GM23338 (cell line): ENCODE results near the gene PLXNC1. TPM values are rescaled to one million over a fixed set of nuclear protein-coding genes. Genes with fewer than 3 reads are reported as not detected.

Source experiments
- ATAC-seq: fragments of 200-7000 bp; cut with Tn5 transposase; 3 replicates; pipeline ENCODE4 v1.9.1; 2020
- DNase-seq: peaks from one replicate; pipeline ENCODE4 v3.0.0-alpha.2; 2015; ENCODE audit warnings: low spot score
- H2AFZ ChIP-seq: fragments of 200-600 bp; sonication (generic); 2 replicates; pipeline ENCODE4 v1.8.0; 2016; ENCODE audit warnings: antibody characterized with exemption, mild to moderate bottlenecking, moderate library complexity
- H3F3A ChIP-seq: fragments of 200-600 bp; sonication (generic); replicated peaks from 2 replicates; pipeline ENCODE4 v1.8.0; 2017; ENCODE audit warnings: antibody characterized with exemption, mixed run types, low read depth
- H3K27ac ChIP-seq: fragments of 200-600 bp; sonication (generic); 2 replicates; pipeline ENCODE4 v1.6.1; 2016; ENCODE audit warnings: low read depth
- H3K27me3 ChIP-seq: fragments of 200-600 bp; sonication (generic); 2 replicates; pipeline ENCODE4 v1.8.0; 2016; ENCODE audit warnings: mild to moderate bottlenecking, mixed run types, moderate library complexity; ENCODE audit not compliant: insufficient read depth
- H3K36me3 ChIP-seq: fragments of 200-600 bp; sonication (generic); 2 replicates; pipeline ENCODE4 v1.8.0; 2016; ENCODE audit warnings: mild to moderate bottlenecking; ENCODE audit not compliant: insufficient read depth
- H3K4me1 ChIP-seq: fragments of 200-600 bp; sonication (generic); 2 replicates; pipeline ENCODE4 v1.8.0; 2016; ENCODE audit warnings: mild to moderate bottlenecking, moderate library complexity; ENCODE audit not compliant: insufficient read depth
- H3K4me2 ChIP-seq: fragments of 200-600 bp; sonication (generic); 2 replicates; pipeline ENCODE4 v1.7.1; 2017; ENCODE audit warnings: mixed run types
- H3K4me3 ChIP-seq: fragments of 200-600 bp; sonication (generic); 2 replicates; pipeline ENCODE4 v1.6.1; 2016; ENCODE audit warnings: mixed run types
- H3K79me2 ChIP-seq: fragments of 200-600 bp; sonication (generic); replicated peaks from 2 replicates; pipeline ENCODE4 v1.8.0; 2017; ENCODE audit warnings: mild to moderate bottlenecking; ENCODE audit not compliant: insufficient read depth
- H3K9me2 ChIP-seq: fragments of 200-600 bp; sonication (generic); 2 replicates; pipeline ENCODE4 v1.8.0; 2017; ENCODE audit not compliant: insufficient read depth
- H4K20me1 ChIP-seq: fragments of 200-600 bp; sonication (generic); replicated peaks from 2 replicates; pipeline ENCODE4 v1.8.0; 2017; ENCODE audit warnings: mild to moderate bottlenecking; ENCODE audit not compliant: insufficient read depth
- H3K27ac Mint-ChIP-seq: 2 replicates; pipeline ENCODE4 v1.8.0; 2020; ENCODE audit warnings: inconsistent platforms, mild to moderate bottlenecking, moderate library complexity, mixed read lengths
- H3K27me3 Mint-ChIP-seq: 3 replicates; pipeline ENCODE4 v1.8.0; 2022; ENCODE audit warnings: low read depth, mild to moderate bottlenecking, moderate library complexity, mixed read lengths, inconsistent platforms; ENCODE audit not compliant: insufficient read depth, poor library complexity
- H3K36me3 Mint-ChIP-seq: 3 replicates; pipeline ENCODE4 v1.8.0; 2021; ENCODE audit warnings: low read depth, mild to moderate bottlenecking, inconsistent platforms, moderate library complexity, mixed read lengths
- H3K4me1 Mint-ChIP-seq: 3 replicates; pipeline ENCODE4 v1.8.0; 2020; ENCODE audit warnings: mild to moderate bottlenecking, inconsistent platforms, mixed read lengths
- H3K4me3 Mint-ChIP-seq: 3 replicates; pipeline ENCODE4 v1.8.0; 2021; ENCODE audit warnings: moderate library complexity, mild to moderate bottlenecking, inconsistent platforms, mixed read lengths
- H3K9me3 Mint-ChIP-seq: 3 replicates; pipeline ENCODE4 v1.8.0; 2020; ENCODE audit warnings: moderate library complexity, mild to moderate bottlenecking, inconsistent platforms, mixed read lengths
- CREB1 ChIP-seq: fragments of 250-450 bp; sonication (Bioruptor Pico); IDR thresholded peaks from 2 replicates; pipeline ENCODE4 v1.5.0; 2020; ENCODE audit warnings: low read depth, mild to moderate bottlenecking, moderate library complexity
- CTCF ChIP-seq, 2 experiments: fragments of 200-600 bp in 1 of 2; sonication (generic) in 1 of 2; conservative IDR thresholded peaks; 2 replicates each; pipeline versions ENCODE4 v1.5.1 to v1.6.1; 2016 to 2017; ENCODE audit warnings: antibody characterized with exemption in 2 of 2, low read depth in 2 of 2, mild to moderate bottlenecking in 2 of 2, moderate library complexity in 1 of 2
- STAT1 ChIP-seq: IDR thresholded peaks from one replicate; pipeline ENCODE4 v1.6.1; 2016; ENCODE audit warnings: antibody characterized with exemption; ENCODE audit not compliant: unreplicated experiment
- ZNF114 ChIP-seq: fragments of 250-450 bp; sonication (Bioruptor Pico); IDR thresholded peaks from 2 replicates; pipeline ENCODE4 v1.5.0; 2020; ENCODE audit warnings: mild to moderate bottlenecking, moderate library complexity
- polyA plus RNA-seq: library from polyadenylated mRNA; unstranded; fragments of >200 nt; fragmentation: Nextera tagmentation; extraction: Ambion mirVana; gene quantifications from 2 replicates; pipeline ENCODE4 v1.2.1, GENCODE V29; 2016
- total RNA-seq: library from RNA; depleted of rRNA; stranded (reverse); fragments of >200 nt; shearing (Covaris generic); gene quantifications from 2 replicates; pipeline ENCODE4 v1.2.3, GENCODE V29; 2014

PLXNC1 gene
- total and polyA plus RNA-seq, 2 experiments from 2014 or later, result 1.9 to 6.5 TPM

- no peak for TF ChIP-seq CTCF (conservative IDR thresholded peaks at IDR 0.05; ENCODE audit: low read depth in 2 of 2)
- TF ChIP-seq STAT1, result no peak
Measured at GRCh38 chr12:94193168-94193567, 44.8 kb downstream of the PLXNC1 start (continued).

GRCh38 chr12:94195483-94195882 is 47.1 kb downstream of the PLXNC1 start:
- no peak overlapping the region for H3K27ac Mint-ChIP-seq
- no peak for ATAC-seq
- H3K36me3 Mint-ChIP-seq, result no peaks in the 10 kb centered on the region; the same call in 2 of the 3 replicates

GRCh38 chr12:94198469-94198868 is 50.1 kb downstream of the PLXNC1 start:
- H3K9me3 Mint-ChIP-seq, result peaks cover 4% of the 10 kb centered on the region; the same call in 1 of the 3 replicates
- DNase-seq (no peak), ATAC-seq (peak; percentile 63)
- peaks cover 3% of the 10 kb centered on the region; the same call in 2 of the 3 replicates for H3K36me3 Mint-ChIP-seq
- peaks cover 14% of the 10 kb centered on the region for H3K27me3 Mint-ChIP-seq
- H3K27ac ChIP-seq, result no peak overlapping the region
- no peaks in the 10 kb centered on the region for H3F3A ChIP-seq
- no peak overlapping the region for H3K4me3 ChIP-seq
- H3K4me1 ChIP-seq, result peaks cover 5% of the 10 kb centered on the region
- no peak overlapping the region for H3K4me3 Mint-ChIP-seq
- TF ChIP-seq CTCF (conservative IDR thresholded peaks at IDR 0.05; ENCODE audit: low read depth in 2 of 2) (peak in 1 of 2 experiments; percentile 53; a peak in 2 of 4 replicates), STAT1 (no peak)
- peaks cover 14% of the 10 kb centered on the region for H3K9me2 ChIP-seq
- H3K4me2 ChIP-seq, result no peak overlapping the region
- H4K20me1 ChIP-seq, result no peaks in the 10 kb centered on the region
- peak overlapping the region; percentile 87 for H2AFZ ChIP-seq
- H3K79me2 ChIP-seq, result no peaks in the 10 kb centered on the region
- H3K36me3 ChIP-seq, result no peaks in the 10 kb centered on the region
- no peaks in the 10 kb centered on the region for H3K27me3 ChIP-seq
- no peak overlapping the region for H3K27ac Mint-ChIP-seq
- peaks cover 6% of the 10 kb centered on the region; the same call in 2 of the 3 replicates for H3K4me1 Mint-ChIP-seq

More at GRCh38 chr12:94195483-94195882, 47.1 kb downstream of the PLXNC1 start:
- peaks cover 12% of the 10 kb centered on the region for H3K27me3 Mint-ChIP-seq
- no peaks in the 10 kb centered on the region for H3K9me3 Mint-ChIP-seq
- peaks cover 3% of the 10 kb centered on the region; the same call in 2 of the 3 replicates for H3K4me1 Mint-ChIP-seq
- Histone ChIP-seq H3K4me2 (no peak overlapping the region), H3K27me3 (no peaks in the 10 kb centered on the region), H3K9me2 (peaks cover 14% of the 10 kb centered on the region), H3F3A (no peaks in the 10 kb centered on the region), H3K4me3 (no peak overlapping the region), H2AFZ (no peak overlapping the region), H4K20me1 (no peaks in the 10 kb centered on the region), H3K27ac (no peak overlapping the region), H3K4me1 (peaks cover 4% of the 10 kb centered on the region), H3K79me2 (no peaks in the 10 kb centered on the region), H3K36me3 (no peaks in the 10 kb centered on the region)
- DNase-seq, result peak; percentile 29
- no peak overlapping the region for H3K4me3 Mint-ChIP-seq
- TF ChIP-seq ZNF114 (CRISPR knock-in tag) (no peak), CREB1 (CRISPR knock-in tag) (no peak), CTCF (conservative IDR thresholded peaks at IDR 0.05; ENCODE audit: low read depth in 2 of 2) (peak; percentile 34 to 40)
